GM18499 (cell line): ENCODE results near the gene SEZ6L2.
"Not testable (repeated sequence)": the region's sequence is repeated elsewhere in the genome, so short reads cannot be mapped to it uniquely, and the experiment has no call there.

ENCODE experiments used
- ATAC-seq: cut with Tn5 transposase; IDR thresholded peaks from one replicate; pipeline ENCODE4 v1.9.1; 2021; ENCODE audit warnings: moderate number of reproducible peaks; ENCODE audit not compliant: insufficient read depth, unreplicated experiment

Gene SEZ6L2

GRCh38 chr16:29910819-29911675 is 11.7 kb upstream of the SEZ6L2 start:
- no peak for ATAC-seq

GRCh38 chr16:29909851-29910250 is 10.5 kb upstream of the SEZ6L2 start:
- not testable (repeated sequence) for ATAC-seq

- no peak for ATAC-seq
These were observed 10.0 kb upstream of the SEZ6L2 start for GRCh38 chr16:29909391-29909790.

- no peak for ATAC-seq
These were observed 9.4 kb upstream of the SEZ6L2 start for GRCh38 chr16:29908719-29909220.

- ATAC-seq: no peak
These were observed 8.6 kb upstream of the SEZ6L2 start for GRCh38 chr16:29907973-29908372.

GRCh38 chr16:29906520-29907244 is 7.3 kb upstream of the SEZ6L2 start:
- ATAC-seq: no peak

GRCh38 chr16:29905668-29906067 is 6.3 kb upstream of the SEZ6L2 start:
- ATAC-seq: no peak

GRCh38 chr16:29904947-29905346 is 5.6 kb upstream of the SEZ6L2 start:
- no peak for ATAC-seq

- ATAC-seq: no peak
These were observed 4.2 kb upstream of the SEZ6L2 start for GRCh38 chr16:29903590-29903989.

GRCh38 chr16:29901607-29901945 is 2.2 kb upstream of the SEZ6L2 start:
- ATAC-seq: no peak

GRCh38 chr16:29900888-29901606 is 1.7 kb upstream of the SEZ6L2 start:
- no peak for ATAC-seq

- no peak for ATAC-seq
These were observed 945 bp upstream of the SEZ6L2 start, which contains the start of gene ASPHD1 for GRCh38 chr16:29900102-29900887. ASPHD1 (plus strand) TSS chr16:29900488; CDS start chr16:29900972, 484 bp downstream.

GRCh38 chr16:29898804-29899515 is 390 bp downstream of the SEZ6L2 start:
- no peak for ATAC-seq

GRCh38 chr16:29898135-29898803 is 1.1 kb downstream of the SEZ6L2 start:
- no peak for ATAC-seq

GRCh38 chr16:29897333-29897732 is 2.0 kb downstream of the SEZ6L2 start:
- no peak for ATAC-seq

GRCh38 chr16:29896841-29897240 is 2.5 kb downstream of the SEZ6L2 start:
- ATAC-seq: no peak

GRCh38 chr16:29894352-29894751 is 5.0 kb downstream of the SEZ6L2 start:
- ATAC-seq: no peak

GRCh38 chr16:29893553-29893952 is 5.8 kb downstream of the SEZ6L2 start:
- ATAC-seq: no peak

GRCh38 chr16:29892458-29892813 is 6.9 kb downstream of the SEZ6L2 start:
- ATAC-seq: no peak
